GM21717 (cell line): ENCODE results near the gene GRM7.

Experiments used
- ATAC-seq: cut with Tn5 transposase; IDR thresholded peaks from one replicate; pipeline ENCODE4 v1.9.1; 2021; ENCODE audit warnings: mild to moderate bottlenecking, moderate library complexity; ENCODE audit not compliant: unreplicated experiment

Gene GRM7

DNA sequence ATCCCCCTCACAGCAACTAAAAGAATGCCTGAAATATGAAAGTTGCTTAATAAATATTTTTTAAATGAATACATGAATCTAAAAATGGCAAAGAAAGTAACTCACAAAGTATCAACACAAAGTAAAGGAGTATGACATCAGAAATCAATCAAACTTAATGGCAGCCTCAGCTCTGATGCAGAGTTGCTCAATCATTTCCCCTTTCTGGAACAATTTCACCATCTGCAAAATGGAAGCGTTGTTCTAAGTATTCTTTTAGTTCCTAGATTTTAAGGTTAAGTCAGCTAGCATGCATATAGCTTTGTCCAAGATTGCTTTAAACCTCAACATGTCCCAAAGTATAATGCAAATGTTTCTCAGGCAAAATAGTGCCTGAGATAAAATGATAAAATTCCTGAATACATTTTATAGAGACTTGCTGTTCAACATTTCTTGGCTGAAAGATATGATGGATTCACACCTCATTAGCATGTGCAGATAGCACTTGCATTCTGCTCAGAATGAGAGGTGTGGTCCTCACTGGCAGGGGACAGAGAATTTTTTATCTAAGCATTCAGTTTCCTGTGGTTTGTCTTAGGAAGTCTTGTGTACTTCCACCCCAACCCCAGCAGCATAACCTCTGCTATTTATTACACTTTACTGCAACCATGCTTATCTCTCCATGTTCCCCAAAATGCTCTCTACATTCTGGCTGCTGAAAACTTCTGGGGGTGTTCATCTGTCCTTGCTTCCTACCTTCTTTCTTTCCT lies 429.3 kb downstream of the GRM7 start:
- ATAC-seq: no peak

DNA sequence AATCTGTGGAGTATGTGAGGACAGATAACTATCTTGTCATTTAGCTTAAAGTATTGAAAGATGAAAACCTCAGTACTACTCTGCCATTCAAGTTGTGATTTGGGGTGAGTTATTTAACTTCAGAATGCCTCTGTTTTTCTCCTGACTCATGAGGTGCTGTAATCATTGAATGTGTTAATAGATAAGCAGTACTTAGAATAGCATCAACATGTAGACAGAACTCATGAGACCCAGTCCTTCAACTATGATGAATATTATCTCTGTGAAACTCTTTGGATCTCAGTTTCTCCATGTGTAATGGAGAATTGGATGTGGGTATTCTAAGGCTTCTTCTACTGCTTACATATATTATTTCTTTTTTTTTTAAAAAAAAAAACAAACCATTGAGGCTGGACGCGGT lies 431.4 kb downstream of the GRM7 start:
- no peak for ATAC-seq

DNA sequence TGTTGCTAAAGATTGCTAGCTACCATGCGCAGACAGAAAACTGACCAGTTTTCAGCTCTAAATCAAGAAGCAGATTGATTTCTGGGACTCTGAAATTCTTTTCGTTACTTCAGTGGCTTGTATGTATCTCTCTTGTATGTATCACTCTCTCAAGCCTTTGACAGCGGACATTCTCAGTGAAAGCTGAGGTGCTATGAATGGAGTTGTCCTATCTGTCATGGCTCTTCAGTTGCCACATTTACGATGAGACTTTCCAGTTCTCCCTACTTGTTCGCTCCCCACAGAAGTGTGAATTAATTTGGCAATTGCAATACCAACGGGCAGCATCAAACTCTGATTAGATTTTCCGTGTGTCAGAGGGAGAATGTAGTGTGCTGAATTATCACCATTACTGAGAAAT lies 432.4 kb downstream of the GRM7 start:
- ATAC-seq: no peak

DNA sequence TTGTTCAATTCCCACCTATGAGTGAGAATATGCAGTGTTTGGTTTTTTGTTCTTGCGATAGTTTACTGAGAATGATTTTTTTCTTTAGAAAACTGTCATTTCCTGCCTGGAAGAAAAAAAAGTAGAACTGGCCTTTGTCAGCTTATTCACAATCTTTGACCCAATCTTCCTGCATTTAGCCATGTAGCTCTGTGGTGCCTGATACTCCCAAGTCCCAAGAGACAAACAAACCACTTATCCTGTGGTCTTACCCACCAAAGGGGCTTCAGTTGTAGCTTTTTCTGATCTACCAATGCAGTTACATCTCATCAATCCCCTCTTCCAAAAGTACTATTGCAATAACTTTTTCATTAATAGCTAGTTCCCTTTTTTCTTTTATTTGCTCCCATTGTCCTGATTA lies 444.6 kb downstream of the GRM7 start:
- no peak for ATAC-seq

DNA sequence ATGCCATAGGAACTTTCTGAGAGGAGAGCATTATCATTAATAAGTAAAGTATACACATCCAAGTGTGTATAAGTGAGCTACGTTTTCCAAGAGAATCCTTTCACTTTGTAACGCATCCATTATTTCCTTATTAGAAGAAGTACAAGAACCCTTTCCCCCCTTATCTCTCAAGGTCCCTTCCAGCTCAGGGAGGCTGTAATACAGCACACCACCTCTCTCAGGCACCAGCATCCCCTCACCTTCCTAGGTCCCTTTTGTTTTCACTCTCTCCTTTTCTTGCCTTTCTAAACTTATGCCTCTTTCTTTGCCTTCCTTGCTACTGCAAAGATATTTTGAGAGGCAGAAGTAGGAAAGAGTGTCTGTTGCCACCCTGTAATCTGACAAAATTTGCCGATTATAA lies 446.0 kb downstream of the GRM7 start:
- ATAC-seq: no peak

DNA sequence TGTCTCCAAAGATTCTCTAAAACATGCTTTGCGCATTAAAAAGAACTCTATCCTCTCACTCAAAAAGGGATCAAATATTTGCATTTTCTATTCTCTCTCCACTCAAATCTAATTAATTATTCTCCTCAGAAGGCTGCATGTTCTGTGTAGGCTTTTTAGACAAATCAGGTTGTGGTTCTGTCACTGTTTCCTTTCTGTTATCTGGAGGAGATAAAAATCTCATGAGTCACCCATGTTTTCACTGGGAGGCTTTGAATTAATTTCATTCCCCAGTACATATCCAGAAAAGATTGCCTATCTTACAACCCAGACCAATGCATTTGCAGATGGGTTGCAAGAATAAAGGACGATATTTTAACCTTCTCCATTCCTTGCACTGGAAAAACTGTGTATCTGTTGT lies 446.5 kb downstream of the GRM7 start:
- ATAC-seq: no peak

DNA sequence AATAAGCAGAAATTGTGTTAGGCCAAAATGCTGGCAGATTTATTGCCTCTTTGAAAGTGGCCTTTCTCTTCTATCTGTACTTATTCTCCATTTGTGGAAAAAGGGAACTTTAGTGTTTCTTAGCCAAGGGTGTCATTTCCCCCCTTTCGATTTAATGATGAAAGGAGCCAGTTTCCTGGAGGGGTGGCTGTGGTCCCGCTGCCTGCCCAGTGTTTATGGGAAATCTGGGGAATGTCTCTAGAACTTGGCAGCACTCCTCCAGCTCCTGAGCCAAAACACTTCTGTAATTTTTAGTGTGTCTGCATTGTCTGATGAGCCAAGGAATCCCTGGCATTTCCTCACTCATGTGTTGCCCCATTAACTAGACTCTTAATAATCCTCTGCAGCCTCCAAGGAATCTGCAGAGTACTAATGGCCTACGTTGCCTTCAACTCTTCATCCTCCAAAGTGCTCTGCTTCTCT lies 448.8 kb downstream of the GRM7 start:
- no peak for ATAC-seq

DNA sequence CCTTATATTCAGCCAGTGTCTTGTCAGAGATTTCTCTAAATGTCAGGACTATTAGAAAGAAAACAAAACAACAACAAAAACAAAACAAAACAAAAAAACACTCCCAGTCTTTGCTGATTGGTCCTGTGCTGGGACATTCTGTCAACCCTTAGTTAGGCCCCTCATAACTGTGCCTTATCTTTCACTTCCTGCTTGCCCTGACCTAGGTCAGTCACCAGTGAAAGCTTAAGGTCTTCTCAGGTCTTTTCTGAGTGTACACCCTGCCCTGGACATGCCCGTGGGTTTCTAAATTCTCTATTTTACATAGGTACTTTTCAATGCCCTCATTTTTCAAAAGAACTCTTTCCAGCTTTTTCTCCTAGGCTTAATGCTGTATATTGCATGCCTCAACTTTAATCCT lies 454.1 kb downstream of the GRM7 start:
- ATAC-seq: no peak

DNA sequence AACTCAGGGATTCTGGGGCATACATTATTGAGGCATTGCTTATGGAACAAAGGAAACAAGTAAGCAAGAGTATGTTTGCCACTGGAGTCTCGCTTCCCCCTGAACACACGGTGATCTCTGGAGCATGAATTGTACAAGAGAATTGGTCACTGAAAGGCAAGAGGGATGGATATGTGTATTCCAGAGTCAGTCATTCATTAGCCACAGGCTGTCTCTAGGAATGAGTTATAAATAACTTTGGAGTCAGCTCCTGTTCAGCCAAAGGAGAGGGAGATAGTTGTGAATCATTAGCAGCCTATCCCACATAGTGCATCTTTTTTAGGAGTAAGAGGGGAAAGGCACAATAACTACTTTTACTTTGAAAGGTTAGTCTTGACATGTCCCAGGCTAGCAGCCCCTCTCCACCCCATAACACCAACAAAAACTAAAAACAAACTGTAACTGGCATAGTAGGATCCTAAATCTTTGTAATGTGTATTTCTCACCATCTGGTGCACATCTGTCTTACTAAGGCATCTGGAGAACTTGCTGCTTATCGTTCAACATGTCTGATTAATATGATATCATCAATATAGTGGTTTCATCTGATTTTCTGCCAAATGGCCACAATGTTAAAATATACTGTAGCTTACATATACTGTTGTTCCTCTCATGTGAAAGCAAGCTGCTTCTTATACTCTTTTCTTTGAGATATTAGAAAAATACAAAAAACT lies 462.2 kb downstream of the GRM7 start:
- ATAC-seq: no peak

DNA sequence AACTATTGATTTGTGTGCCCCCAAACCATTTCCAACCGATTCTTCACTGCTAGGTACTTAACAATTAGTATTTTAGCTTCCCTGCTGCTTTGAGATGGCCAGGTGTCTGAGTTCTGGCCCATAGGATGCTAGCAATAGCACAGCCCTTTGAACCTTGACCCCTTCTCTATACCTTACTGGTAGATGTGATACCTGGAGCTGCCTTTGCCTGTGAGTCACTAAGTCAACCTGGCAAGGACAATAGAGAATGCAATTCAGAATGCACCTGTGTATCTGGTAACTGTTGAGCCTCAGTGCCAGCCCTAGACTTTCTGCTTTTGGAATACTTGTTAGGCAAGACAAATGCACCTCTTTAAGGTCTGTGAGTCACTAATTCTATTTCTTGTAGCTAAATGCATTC lies 467.4 kb downstream of the GRM7 start:
- ATAC-seq: no peak

DNA sequence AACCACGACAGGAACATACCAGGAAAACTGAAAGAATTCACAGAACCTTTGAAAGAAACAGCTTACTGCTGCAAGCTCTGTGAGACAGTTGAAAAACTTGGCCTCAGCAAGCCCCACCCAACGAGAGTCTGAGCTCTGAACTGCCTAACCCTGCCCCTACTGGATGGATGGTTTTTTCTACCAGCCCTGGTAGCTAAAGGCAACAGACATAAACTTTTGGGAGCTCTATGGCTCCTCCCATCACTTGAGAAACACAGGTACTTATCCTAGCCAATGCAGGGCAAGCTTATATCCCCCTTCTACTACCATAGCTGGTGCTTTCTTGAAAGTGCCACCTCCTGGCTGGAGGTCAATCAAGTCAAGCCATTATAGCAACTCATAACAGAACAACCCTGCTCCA lies 471.8 kb downstream of the GRM7 start:
- ATAC-seq: no peak

DNA sequence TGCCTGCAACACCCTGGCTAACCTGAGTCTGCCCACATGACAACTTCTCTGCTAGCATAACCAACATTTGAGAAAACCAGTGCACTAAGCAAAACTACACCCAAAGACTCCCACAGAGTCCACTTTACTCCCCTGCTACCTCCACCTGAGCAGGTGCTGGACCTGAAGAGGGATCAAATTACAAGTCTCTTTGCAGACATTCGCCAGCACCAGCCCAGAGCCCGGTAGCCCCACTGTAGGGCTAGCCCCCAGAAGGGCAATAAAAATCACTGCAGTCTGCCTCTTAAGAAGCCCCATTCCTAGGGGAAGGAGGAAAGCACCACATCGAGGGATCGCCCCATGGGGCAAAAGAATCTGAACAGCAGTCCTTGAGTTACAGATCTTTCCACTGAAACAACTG lies 472.2 kb downstream of the GRM7 start:
- ATAC-seq: no peak

DNA sequence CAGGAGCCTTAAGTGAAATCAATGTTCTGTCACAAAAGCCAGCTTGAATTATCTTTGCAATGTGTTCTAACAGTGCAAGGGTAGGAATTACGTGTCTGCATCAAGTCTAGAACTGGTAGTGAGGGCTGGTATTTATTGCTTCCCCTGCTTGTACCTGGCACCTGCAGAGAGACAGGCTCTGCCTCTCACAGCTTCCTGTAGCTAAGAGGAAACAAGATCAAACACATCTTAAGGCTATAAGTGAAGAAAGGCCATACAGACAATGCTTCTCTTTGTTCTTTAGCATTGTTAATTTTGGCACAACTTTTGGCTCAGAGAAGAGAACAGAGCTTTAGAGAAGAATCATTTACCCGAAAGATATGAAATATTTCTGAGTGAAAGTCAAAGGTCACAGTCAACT lies 479.9 kb downstream of the GRM7 start:
- no peak for ATAC-seq

DNA sequence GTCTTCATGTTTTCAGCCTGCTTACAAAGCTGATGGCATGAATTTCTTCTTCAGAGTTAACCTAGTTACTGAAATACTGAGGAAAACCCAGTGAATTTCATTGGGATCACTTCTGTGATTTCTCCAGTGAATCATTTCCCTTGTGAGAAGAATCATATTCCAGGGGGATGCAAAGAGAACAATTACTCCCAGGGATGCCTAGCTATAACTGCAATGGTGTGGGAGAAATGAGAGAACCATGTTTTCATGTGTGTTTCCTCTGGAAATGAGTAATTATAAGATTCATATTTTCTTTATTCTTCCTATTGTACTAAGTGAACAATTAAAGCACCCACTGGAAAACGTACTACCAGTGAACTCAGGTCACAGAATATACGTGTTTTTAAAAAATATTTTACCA lies 485.4 kb downstream of the GRM7 start:
- no peak for ATAC-seq

DNA sequence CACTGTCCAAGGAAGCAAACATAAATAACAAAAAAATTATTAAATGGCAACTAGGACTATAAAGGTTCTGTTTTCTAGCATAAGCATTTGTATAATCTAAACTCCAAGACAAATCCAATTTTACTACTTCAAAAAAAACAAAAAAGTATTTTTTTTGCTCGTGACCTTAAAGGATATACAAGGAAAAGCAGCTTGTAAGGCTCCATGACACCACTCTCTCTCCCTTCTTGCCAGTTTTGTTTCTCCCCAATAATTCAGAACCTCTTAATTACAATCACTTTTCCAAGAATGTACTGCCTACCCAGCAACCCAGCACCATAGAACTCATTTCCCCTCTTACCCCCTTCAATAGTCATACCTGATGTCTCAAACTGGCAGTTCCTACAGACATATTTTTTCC lies 496.2 kb downstream of the GRM7 start:
- ATAC-seq: no peak

DNA sequence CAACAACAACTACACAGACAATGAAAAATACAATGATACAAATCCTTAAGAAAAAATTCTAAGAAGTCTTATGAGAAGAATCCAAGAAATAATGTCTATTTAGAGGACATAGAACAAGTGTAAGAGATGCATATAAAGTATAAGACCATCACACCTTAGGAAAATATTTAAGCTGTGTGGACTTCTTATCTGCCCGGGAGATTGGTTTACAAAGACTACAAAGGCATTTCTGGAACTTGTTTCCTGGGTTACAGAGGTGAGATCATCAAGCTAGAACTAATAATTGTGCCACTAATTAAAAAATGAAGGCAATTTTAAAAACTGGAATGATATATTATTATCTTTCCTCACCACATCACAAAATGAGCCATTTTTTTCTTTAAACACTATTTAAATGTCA lies 507.1 kb downstream of the GRM7 start:
- ATAC-seq: no peak

DNA sequence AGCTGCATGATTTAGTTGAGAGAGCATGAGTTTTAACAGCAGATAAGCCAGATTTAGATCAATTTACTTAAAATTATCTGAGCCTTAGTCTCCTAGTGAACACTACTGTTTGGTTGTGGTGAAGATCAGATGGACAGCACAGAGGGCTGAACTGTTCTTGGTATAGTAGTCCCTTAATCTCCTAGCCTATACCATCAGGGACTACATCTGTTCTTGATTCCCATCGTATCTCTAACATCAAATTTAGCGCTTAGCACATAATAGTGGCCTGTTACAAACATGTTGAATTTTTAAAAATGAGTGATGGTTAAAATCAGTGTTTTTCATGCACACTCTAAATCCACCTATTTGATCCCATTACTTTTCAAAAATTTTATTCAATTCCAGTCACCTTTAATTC lies 507.7 kb downstream of the GRM7 start:
- no peak for ATAC-seq

DNA sequence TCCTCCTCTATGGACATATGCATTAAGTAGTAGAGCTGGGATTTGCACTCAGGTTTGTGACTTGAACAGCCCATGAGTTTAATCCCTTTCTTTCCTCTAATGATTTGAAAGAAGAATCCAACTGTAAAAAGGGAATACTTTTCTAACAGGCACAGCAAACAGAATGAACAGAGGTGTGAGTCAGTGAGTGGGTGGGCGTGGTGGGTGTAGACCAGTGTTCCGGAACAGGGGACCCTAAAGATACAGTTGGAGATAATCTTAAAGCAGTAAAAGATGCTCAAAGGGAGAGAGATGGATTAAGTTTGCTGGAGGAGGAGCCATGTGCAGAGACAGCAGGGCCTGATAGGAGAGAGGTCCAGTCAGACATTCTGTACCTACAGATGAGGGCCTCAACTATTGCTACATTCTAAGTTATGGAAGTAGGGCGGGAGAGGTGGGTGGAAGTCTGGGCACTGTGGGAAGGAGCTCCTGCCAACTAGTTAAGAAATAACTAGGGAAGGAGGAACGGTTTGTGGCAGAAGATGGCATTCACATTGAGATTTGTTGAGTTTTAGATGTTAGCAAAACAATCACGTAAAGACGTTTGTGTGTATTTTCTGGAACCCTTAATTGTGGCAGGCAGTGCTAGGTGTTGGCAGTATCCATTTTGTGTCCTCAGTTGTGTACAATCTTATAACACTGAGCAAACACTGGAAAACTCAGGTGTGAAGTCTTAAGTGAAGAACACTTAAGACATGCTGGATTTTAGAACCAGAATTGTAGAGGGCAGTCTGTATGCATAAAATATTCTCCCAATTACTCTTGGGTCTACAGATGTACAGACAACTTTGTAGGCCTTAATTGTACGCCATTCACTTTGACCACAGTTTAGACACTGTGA lies 511.0 kb downstream of the GRM7 start:
- no peak for ATAC-seq

DNA sequence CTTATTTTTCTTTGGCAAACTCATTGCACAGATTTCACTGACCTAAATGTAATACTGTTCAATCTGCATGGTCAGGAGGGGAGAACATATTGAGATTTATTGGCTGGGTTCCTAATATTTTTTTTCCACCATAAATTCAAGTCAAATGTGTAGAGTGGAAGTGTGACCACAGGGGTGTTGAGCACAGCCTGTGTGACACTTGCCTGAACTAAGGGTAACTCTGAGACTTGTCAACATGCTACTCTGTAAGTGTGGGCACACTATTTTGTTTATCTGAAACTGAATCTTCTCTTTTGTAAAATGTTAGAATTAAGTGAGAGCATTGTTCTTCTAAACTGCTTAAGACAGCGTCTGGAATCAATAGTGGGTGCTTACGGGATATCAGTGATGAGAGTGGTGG lies 516.2 kb downstream of the GRM7 start:
- ATAC-seq: no peak

DNA sequence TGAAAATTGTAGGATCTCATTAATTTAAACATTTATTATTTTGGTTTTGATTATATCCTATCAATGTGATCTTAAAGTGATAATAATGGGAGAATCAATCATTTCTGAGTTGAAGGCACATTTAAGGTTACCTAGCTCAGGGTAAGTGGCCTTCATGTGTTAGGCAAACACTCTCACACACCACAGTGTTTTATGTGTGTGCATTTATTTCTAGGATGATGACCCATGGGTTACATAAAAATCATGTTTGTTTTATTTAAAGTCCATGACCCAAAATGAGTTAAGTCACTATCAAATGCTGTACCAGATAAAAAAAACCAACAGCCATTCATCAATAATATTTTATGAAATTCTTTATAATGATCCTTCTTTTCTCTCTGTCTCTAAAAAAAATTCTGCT lies 520.8 kb downstream of the GRM7 start:
- no peak for ATAC-seq

DNA sequence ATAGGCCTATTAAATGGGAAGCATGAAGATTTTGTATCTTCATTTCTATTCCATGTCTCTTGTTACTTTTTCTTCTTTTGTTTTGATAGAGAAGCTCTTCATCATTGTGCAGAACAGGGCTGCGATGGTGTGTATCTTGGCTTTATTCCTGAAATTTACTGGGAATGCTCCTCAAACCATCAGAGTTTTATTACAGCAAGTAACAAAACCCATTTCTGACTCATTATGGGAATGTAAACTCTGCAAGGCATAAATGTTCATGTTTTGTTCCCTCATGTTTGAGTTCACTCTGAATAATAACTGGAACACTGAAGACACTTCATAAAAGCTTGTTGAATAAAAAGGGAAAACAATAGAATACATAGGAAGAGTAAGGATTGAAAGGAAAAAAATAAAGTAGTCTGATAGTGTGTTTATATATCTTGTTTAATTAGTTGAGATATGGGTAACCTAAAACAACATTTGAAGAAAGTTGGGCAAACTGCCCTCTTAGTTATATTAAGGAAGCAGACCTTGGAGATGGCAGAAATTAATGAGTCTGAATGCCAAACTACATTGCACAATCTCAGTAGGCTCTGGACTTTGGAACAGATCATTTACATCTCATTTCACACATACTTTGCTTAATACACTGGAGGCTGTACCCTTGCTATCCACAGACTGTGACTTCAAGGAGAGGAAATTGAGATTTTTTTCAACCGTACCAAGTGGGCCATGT lies 521.5 kb downstream of the GRM7 start:
- ATAC-seq: no peak
